ENCODE measurements around the gene VSIG2.

VSIG2 gene

DNA sequence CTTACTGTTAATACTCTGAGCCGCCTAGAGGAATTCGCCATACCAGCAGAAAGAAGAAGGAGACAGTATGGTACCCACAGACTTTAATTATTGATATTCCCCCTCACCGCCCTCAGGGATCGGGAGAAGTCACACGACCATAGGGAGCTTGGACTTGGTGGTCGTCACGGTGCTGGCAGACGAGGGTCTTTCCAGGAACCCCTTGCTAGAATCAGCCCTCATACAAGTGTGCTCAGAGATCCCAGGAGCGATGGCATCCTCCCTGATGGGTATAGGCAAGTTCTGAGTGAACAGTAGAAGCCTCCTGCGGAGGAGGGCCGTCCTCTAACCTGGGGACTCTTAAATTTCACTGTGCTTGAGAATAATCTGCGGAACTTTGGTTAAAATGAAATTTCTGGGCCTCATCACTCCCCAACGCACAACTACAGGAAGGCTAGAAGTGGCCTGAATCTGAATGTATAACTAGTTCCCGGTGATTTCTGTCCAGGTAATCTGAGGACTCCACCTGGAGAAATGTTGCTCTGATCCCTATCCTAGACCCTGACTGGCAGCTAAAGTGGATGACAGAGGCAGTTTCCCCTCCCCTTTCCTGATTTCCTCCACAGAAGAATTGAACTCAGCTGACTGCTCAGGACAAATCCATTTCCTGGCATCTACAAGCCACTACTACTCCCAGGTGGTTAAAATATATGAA lies 4.5 kb downstream of the VSIG2 start:
- no peak for DNase-seq

DNA sequence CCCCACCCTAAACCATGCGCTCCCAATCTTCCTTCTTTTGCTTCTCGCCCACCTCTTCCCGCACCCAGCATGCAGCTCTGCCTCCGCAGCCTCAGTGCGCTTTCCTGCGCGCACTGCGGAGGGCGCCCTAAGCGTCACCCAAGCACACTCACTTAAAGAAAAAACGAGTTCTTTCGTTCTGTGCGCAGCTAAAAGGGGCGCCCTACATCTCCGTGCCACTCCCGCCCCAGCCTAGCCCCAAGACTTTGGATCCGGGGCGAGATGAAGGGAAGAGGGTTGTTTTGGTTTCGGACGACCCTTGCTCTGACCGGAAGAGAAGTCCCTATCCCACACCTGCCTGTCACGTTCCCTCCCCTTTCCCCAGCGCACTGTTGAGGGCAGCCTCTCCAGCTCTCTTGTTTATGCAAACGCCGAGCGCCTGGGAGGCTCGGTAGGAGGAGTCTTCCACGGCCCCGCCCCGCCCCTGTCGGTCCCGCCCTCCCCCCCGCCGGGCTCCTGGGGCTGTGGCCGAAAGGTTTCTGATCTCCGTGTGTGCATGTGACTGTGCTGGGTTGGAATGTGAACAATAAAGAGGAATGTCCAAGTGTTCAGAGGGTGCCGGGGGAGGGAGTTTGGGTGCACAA lies 5.3 kb downstream of the VSIG2 start:
- peak in 1 of 14 donors; percentile 16 for DNase-seq

DNA sequence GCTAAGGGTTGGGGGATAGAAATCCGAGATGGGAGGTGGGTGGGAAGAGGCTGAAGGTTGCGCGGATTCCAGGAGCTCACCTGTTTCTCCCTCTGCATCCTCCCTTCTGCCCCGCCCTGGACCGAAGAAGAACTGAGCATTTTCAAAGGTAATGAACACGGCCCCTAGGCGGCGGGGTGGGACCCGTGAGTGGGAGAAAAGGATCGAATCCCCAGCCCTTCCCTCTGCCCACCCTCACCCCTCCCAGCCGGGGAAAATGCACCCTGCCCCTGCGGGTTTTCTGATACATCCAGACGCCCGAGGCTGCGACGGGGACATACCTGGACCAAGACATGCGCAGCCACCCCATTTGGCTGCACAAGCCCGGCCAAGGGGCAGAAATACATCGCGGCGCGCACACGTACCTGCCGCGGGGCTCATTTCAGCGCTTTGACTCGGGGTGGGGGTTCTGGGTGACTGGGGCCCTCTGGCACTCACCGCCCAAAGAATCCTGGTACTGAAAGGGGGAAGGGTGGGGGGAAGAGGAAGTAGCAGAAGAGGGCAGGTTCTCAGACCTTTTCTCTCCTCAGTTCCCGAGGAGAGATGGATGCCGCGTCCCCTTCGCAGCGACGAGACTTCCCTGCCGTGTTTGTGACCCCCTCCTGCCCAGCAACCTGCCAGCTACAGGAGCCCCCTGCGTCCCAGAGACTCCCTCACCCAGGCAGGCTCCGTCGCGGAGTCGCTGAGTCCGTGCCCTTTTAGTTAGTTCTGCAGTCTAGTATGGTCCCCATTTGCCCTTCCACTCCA lies 6.0 kb downstream of the VSIG2 start:
- DNase-seq: no peak

DNA sequence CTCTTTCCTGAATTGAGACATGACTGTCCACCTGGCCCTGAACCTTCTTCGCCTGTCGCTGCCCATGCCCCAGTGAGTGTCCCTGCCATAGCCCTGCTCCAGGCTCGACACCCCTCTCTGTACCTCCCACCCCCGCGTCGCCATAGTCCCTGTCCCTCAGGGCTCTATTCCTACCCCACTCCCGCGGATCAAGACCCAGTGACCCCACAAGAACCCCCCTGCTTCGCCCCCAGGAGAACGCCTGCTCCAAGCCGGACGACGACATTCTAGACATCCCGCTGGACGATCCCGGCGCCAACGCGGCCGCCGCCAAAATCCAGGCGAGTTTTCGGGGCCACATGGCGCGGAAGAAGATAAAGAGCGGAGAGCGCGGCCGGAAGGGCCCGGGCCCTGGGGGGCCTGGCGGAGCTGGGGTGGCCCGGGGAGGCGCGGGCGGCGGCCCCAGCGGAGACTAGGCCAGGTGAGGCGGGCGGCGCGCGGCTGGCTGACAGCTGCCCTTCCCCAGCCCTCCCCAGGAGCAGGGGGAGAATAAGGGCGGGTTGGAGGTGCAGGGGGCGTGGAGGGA lies 6.7 kb downstream of the VSIG2 start:
- DNase-seq: no peak

DNA sequence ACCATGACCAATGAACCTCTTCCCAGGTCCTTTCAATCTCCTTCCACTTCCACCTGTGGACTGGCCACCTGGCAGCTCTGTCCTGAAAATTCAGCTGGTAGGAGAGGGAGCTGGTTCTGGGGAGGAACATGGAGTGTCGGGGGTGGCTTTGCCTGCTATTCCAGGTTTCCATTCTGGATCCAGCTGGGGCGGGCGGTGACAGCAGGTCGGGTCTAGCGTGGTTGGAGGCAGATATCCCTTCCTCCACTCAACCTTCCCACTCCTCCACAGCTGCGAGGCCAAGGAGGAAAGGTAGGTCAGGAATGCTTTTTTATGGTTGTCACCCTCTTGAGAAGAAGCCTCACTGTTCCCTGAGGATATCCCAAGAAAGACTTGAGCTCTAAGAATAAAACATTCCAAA lies 9.0 kb downstream of the VSIG2 start:
- no peak for DNase-seq

DNA sequence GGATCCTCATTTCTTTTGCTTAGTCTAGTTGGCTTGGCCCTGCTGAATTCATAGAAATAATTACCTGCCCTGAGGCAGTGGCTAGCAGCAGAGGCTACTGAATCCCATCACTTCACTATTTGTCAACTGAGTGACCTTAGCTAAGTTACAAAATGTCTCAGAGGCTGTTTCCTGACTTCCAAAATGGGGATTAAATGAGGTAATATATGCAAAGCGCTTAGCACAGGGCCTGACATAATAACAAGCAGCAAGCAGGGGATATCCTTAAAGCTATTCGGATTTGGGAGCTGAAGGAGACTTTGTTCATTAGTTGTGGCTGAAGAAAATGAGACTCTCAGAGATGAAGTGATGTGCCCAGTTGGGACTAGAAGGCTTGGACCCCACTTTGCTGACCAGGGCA lies 9.5 kb downstream of the VSIG2 start:
- DNase-seq: no peak

DNA sequence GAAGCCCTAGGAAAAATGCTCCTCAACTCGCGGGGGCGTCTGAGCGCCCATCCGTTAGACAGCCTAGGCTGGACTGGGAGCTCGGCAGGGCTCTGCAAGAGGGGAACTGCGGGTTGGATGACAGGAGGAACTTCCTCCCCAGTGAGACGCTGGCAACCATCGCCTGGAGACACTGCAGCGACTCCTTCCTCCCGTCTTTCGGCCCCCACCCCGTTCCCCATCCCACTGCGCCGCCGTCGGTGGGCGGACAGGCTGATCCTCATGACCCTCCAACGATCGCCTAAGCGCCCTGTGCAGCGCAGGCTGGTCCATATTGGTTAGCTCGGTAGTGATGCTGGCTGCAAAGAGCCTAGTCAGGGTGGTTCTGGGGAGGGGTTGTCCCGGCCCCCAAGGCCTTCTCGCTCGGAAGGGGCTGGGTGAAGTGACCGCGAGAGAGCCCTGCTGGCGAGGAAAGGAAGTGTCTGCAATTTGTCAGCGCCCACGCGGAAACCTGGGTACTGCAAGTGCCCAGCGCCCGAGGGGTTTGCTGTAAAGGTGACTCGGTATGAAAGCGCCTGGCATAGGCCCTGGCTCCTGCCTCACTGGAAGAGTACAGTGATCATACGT lies 11.7 kb downstream of the VSIG2 start:
- no peak for DNase-seq

DNA sequence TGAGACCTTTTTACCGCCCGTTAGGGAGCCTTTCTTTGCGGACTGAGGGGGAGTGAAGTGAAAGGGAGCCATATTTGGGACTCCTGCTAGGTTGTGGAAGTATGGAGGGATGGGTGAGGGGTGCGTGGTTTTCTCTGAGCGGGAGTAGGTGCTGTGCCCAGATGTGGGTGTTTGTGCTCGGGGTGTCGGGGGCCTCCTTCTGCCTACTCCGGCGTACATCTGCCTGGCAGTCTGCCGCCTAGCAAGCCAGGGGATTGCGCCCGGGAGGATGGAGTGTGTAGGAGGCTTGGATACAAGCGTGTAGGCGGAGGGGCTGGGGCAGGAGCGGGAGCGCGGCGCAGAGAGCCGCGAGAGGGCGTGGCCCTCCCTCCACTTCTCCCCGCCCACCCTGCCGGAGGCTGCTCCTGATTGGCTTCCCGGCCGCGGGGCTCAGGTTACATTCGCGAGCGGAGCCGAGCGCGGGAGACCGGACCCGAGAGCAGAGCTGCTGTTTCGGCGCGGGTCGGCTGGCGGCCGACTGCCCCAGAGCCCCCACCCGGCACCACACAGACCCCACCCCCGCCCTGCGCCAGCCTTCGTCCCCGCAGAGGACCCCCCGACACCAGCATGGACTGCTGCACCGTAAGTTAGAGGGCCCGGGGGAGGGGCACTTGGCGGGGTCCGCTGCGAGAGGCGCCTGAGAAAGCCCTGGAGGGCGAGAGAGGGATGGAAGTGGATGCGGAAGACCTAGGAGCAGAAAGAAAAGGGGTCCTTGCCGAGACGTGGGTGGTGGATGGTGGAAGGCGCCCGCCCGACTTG lies 12.4 kb downstream of the VSIG2 start, which contains the start of gene NRGN:
Gene NRGN, plus strand, starts transcription at position 464 of the 798 bp plus-strand sequence. Its CDS starts 143 bp downstream, at position 607.
- peak in 11 of 14 donors; percentile 5 to 64 (median 37) for DNase-seq

GRCh38 chr11:124738713-124739478 lies 13.2 kb downstream of the VSIG2 start:
- no peak for DNase-seq

- DNase-seq: no peak
Observed at GRCh38 chr11:124737638-124738305, 14.3 kb downstream of the VSIG2 start.

DNA sequence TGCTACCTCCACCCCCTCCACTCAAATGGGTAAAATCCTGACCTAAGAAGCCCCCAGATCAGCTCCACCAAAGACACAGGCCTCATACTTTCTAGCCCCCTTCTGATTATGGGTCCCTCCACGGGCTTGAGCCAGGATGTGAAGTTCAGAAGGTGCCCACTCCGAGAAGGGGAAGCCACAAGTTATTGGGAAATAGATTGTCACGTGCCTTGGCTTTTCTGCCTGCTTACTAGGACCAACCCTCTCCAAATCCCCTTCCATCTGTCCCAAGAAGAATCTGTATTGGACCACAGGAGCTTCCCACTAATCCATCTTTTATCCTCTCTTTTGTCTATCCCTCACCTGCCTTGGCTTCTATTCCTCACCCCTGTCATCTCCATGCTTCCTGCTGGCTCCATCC lies 15.3 kb downstream of the VSIG2 start:
- no peak for DNase-seq

- DNase-seq: no peak
Observed at GRCh38 chr11:124732230-124732629, 19.8 kb downstream of the VSIG2 start.

GRCh38 chr11:124729571-124729970 lies 22.5 kb downstream of the VSIG2 start:
- DNase-seq: no peak

DNA sequence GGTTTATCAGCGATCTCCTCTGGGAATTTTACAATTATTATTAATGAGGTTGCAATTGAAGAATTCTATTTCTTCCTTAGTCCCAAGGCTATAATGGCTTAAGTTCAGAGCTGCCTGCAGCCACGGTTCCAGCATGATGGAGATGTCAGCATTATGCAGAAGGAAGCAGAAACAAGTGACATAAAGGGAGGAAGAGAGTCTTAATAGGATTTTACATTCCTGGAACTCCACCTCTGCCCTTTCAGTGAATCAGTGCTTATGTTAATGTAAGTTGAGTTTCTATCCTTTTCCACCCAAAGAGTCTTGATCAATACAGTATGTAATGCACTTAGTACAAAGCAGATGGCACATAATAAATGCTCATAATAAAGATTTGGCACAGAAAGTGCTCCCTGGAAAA lies 23.9 kb downstream of the VSIG2 start:
- no peak for DNase-seq

DNA sequence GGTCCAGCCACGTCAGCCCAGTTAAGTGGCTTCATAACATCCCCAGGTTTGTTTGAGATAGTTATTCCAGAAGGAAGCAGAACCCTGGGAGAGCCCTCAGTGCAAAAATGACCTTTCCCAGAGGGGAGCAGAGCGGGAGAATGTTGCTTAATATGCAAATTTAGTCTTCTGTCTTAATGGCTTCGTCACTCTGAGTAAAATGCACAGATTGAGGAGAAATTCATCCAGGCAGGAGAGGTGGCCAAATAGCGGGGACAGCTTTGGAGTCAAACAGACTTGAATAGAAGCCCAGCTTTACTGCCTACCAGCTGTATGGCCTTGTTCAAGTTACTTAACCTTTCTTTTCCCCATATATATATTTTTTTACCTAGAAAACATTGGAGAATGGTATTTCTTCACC lies 24.6 kb downstream of the VSIG2 start:
- no peak for DNase-seq

DNA sequence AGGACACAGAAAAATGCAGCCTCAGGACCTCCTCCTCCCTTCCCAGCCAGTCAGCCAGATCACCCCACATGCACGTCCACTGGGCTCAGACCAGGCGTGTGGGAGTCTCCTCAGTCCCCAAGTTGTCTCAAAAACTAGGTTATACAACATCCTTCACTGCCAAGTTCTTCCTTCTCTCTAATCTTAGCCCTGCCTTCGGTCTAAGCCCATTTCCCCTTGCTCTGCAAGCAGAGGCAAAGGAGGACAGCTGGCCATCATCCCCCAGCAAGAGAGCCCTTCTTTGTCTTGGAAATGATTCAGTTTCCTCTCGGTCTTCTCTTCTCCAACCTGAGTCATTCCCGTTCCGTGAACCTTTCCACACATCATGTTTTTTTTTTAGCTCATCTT lies 26.3 kb downstream of the VSIG2 start:
- DNase-seq: no peak

DNA sequence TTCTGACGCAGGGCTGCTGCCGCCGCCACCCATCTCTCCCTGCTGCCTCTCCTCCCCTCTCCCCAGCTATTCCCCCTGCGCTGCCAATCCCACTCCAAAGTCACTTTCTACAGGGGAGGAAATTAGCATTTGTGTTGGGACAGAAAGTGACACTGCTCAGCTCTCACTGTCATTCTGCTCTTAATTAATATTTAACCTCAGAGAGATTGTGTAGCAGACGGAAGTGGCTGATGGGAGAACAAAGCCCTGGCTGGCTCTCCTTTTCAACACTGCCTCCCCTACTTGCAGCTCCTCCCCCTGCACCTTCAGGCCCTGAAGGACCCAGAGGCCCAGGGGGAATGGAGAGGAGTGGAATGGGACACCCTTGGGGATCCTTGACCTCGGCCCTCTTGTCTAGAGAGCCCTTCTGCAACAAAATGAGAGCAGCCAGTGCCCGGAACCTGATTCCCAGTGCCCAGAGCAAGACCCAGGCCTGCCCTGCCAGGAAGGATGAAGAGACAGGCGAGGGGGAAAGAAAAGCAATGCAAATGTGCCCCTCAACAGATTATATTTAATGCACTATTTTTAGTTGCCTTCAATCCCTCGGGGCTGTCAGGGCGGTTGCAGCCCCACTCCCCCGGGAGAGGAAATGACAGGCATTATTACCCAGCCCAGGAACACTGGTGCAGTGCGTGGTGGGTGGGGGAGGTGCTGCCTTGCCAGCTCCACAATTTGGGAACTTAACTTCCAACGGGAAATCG lies 26.9 kb downstream of the VSIG2 start:
- no peak for DNase-seq

DNA sequence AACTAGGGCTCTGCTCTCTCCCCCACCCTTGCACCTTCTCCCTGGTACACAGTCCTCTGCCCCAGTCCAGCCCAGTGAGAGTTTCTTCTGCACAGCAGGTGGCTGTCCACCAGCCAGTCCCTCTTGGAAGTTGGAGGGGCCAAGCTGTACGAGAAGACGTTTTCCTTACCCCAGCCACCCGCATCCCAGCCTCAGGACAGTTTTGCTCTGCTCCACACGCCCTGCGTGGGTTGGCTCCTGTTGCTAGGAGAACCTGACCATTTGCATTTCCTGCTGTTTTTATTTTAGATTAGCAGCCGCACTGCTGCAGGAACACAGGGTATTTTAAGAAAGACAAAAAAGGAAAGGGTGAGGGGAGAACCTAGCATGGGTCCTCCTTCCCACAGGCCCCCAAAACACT lies 29.9 kb downstream of the VSIG2 start:
- DNase-seq: no peak

DNA sequence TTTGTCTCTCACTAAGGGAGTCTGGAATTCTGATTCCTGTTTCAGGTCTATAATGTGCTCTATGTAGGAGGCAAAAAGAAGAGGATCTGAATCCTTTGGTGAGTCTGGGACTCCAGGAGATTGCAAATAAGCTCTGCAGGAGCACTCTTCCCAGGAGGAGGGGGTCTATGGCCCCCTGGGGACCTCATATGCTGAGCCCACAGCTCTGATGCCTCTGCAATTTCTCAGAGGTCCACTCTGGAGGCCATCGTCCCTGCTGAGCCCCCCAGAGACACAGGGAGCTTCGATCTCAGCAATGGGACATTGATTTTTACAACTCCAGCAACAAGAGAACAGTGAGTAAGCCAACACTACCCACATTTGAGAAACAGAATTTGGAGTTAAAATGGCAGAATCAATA lies 32.5 kb downstream of the VSIG2 start:
- DNase-seq: no peak

DNA sequence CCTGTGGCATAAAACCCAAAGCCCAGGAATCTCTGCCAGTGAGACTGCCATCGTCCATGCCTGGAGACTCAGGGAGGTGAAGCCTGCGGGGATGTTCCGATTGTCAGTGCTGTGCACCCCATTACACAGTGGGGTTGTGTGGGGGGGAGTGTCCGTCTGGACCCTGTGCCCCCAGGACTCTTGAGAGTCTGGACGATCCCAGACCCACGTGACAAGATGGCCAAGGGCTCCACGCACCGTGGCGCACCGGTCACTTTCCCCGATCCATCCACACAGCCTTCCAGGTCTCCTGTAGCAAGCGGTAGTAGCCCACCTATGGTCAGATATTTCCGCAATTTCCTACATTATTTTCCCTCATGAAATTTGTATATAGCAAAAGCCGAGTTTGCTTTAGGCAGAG lies 33.3 kb downstream of the VSIG2 start:
- DNase-seq: no peak
